Measurements from ENCODE around the gene PACS2.

Gene PACS2

DNA sequence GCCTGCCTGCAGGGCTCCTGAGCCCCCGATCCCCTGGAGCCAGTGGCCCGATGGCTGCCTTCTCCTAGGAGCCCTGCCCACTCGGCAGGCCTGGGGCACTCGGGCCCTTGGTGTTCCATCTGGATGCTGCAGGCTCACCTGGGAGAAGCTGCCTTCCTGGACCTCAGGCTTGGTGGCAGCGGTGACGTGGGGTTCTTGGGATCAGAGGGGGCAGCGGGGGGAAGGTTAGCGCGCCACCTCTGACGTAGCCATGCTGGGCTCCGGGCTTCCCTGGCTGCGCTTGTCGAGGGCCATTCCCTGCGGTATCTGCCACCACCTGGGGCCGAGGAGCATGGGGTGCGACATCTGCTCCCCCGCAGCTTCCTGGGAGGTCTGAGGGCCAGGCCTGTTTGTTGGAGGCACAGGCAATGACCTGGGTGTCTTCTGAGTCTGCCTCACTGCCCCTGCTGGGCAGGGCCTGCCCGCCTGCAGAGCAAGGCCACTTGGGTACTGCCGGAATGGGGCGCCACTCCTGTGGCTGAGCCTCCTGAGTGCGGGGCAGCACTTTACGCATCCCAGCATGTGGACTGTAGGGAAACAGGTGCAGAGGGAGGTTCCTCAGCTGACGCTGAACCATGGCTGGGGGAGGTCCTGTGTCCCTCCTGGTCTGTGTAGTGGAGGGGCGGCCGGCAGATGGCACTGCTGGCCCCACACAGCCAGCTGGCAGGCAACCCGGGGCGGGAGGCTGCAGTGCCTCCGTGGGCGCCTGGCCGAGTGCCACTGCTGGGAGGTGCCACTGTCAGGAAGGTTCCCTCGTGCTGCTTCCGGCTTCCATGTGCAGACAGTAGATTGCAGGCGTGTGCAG, 125.4 kb downstream of the PACS2 start:
- no peak overlapping the region for H3K4me3 ChIP-seq (replicated peaks; ENCODE audit: low read depth, low read length)
- TF ChIP-seq, protein P1, sequence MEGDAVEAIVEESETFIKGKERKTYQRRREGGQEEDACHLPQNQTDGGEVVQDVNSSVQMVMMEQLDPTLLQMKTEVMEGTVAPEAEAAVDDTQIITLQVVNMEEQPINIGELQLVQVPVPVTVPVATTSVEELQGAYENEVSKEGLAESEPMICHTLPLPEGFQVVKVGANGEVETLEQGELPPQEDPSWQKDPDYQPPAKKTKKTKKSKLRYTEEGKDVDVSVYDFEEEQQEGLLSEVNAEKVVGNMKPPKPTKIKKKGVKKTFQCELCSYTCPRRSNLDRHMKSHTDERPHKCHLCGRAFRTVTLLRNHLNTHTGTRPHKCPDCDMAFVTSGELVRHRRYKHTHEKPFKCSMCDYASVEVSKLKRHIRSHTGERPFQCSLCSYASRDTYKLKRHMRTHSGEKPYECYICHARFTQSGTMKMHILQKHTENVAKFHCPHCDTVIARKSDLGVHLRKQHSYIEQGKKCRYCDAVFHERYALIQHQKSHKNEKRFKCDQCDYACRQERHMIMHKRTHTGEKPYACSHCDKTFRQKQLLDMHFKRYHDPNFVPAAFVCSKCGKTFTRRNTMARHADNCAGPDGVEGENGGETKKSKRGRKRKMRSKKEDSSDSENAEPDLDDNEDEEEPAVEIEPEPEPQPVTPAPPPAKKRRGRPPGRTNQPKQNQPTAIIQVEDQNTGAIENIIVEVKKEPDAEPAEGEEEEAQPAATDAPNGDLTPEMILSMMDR (IDR thresholded peaks at IDR 0.05; ENCODE audit: low read depth, low read length, missing control alignments): no peak

DNA sequence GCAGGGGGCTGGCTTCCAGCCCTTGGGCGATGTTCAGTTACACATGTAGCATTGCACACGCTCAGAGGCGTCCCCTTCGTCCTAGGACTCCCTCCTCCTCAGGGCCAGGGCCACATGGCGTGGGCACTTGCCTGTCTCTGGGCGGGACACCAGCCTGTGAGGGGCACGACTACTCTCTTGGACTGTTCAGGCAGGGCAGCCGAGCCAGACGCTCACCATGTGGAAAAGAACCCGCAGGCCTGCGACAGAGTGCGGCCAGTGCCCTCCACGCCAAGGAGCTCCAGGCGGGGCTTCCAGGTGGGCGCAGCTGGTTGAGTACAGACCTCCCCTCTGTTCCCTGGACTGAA, 126.0 kb downstream of the PACS2 start:
- DNase-seq (ENCODE audit: extremely low read depth, low read depth): no peak
- no peak overlapping the region for H3K4me3 ChIP-seq (replicated peaks; ENCODE audit: low read depth, low read length)
- TF ChIP-seq, protein P1 (IDR thresholded peaks at IDR 0.05; ENCODE audit: low read depth, low read length, missing control alignments): no peak

More for the DNA sequence above, 125.4 kb downstream of the PACS2 start:
- no peak for DNase-seq (ENCODE audit: extremely low read depth, low read depth)

DNA sequence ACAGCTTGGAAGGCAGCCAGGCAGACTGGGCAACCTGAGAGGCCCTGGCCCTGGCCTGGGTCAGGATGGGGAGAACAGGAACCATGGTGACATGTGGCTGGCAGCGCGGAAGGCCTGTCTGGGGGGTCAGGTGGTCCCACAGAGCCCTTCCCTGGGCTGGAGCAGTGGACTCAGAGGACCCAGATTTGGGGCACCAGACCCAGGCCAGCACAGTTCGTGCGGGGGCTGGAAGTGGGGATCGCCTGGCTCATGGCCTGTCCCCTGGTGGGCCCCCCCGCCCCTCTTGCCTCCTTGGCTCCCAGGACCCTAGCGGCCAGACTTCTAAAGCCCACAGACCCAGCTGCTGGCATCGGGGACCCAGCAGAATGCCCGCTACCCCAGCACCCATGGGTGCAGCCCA, 126.4 kb downstream of the PACS2 start:
- DNase-seq (ENCODE audit: extremely low read depth, low read depth): no peak
- H3K4me3 ChIP-seq (replicated peaks; ENCODE audit: low read depth, low read length): no peak overlapping the region
- TF ChIP-seq, protein P1 (IDR thresholded peaks at IDR 0.05; ENCODE audit: low read depth, low read length, missing control alignments): no peak

DNA sequence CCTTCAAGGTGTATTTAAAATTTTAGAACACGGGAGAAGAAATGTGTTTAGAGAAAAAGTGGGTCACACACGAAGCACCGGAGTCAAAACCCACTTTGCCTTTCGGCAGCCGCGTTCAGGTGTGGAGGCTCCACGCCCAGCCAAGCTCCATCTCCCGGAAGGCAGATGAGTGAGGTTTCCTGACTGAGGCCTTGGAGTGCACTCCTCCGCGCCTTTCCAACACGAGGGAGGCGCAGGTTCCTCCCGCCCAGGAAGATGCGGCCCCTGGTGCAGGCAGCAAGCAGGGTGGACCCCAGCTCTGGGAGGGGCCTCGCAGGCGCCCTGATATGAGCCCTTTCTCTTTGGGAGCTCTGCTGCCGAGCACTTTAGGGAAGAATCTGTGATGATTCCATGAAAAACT, 127.6 kb downstream of the PACS2 start:
- TF ChIP-seq, protein P1 (IDR thresholded peaks at IDR 0.05; ENCODE audit: low read depth, low read length, missing control alignments): no peak
- no peak for DNase-seq (ENCODE audit: extremely low read depth, low read depth)

DNA sequence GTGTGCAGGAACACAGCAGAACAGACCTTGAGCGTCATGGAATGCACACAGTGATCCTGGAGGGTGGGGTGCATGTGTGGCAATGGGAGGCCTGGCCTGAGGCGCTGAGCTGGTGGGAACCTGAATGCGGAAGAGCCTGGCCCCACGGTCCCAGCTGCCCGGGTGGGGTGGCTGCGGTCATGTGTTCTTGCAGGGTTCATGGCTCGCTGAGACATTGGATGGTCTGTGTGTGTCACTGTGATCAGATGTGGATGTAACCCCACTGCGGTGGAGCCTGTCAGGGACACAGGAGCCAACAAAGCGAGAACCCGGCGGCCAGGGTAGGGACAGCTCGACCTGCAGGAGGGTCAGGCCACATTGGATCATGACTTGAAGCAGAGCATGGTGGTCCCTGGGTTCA, 128.3 kb downstream of the PACS2 start:
- DNase-seq (ENCODE audit: extremely low read depth, low read depth): no peak

More for the DNA sequence above, 127.6 kb downstream of the PACS2 start:
- no peak overlapping the region for H3K4me3 ChIP-seq (replicated peaks; ENCODE audit: low read depth, low read length)

DNA sequence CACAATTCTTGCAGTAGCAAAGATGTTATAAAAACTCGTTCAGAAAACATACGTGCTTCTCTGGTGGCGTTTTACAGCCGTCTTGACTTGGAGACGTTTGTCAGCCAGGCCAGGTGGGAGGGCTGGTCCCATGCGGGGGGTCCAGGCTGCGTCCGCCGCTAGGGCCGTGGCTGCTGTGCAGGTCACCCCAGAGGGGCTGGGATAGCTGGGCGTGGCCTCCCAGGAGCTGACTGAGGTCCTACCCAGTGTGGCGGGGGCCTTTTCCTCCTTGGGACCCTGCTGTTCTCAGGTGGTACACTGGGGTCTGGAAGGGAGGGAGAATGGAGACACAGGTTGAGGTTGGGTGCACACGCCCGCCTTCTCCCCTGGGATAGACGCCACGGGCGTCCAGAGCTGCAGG, 130.3 kb downstream of the PACS2 start:
- H3K4me3 ChIP-seq (replicated peaks; ENCODE audit: low read depth, low read length): no peak overlapping the region

More for the DNA sequence above, 128.3 kb downstream of the PACS2 start:
- no peak overlapping the region for H3K4me3 ChIP-seq (replicated peaks; ENCODE audit: low read depth, low read length)
- TF ChIP-seq, protein P1 (IDR thresholded peaks at IDR 0.05; ENCODE audit: low read depth, low read length, missing control alignments): no peak

More for the DNA sequence above, 130.3 kb downstream of the PACS2 start:
- DNase-seq (ENCODE audit: extremely low read depth, low read depth): no peak
- TF ChIP-seq, protein P1 (IDR thresholded peaks at IDR 0.05; ENCODE audit: low read depth, low read length, missing control alignments): no peak
